Measurements from ENCODE around the gene PRR13.
"Not testable (repeated sequence)": the region's sequence is repeated elsewhere in the genome, so short reads cannot be mapped to it uniquely, and the experiment has no call there.

DNA sequence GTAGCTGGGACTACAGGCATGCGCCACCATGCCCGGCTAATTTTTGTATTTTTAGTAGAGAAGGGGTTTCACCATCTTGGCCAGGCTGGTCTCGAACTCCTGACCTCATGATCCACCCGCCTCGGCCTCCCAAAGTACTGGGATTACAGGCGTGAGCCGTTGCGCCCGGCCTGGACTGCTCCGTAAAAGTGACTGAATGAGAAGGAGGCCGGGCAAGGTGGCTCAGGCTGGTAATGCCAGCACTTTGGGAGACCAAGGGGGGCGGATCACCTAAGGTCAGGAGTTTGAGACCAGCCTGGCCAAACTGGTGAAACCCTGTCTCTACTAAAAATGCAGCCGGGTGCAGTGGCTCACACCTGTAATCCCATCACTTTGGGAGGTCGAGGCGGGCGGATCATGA lies 39.2 kb upstream of the PRR13 start:
- not testable (repeated sequence) for TF ChIP-seq SMC3 (IDR thresholded peaks at IDR 0.05; ENCODE audit: low read depth, low read length); TAF1 (IDR thresholded peaks at IDR 0.05; ENCODE audit: borderline replicate concordance, low read depth, low read length); POLR2AphosphoS5 (IDR thresholded peaks at IDR 0.05; ENCODE audit: low read depth, low read length)
- TF ChIP-seq, protein P1, sequence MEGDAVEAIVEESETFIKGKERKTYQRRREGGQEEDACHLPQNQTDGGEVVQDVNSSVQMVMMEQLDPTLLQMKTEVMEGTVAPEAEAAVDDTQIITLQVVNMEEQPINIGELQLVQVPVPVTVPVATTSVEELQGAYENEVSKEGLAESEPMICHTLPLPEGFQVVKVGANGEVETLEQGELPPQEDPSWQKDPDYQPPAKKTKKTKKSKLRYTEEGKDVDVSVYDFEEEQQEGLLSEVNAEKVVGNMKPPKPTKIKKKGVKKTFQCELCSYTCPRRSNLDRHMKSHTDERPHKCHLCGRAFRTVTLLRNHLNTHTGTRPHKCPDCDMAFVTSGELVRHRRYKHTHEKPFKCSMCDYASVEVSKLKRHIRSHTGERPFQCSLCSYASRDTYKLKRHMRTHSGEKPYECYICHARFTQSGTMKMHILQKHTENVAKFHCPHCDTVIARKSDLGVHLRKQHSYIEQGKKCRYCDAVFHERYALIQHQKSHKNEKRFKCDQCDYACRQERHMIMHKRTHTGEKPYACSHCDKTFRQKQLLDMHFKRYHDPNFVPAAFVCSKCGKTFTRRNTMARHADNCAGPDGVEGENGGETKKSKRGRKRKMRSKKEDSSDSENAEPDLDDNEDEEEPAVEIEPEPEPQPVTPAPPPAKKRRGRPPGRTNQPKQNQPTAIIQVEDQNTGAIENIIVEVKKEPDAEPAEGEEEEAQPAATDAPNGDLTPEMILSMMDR (IDR thresholded peaks at IDR 0.05), result not testable (repeated sequence)
